Activated T-helper 1 cell treated with anti-CD3 and anti-CD28 coated beads, Interleukin-2, amount 50 U/mL, for 16 hours (primary cell): ENCODE results near the gene CD58.
A peak's percentile ranks its signal among the peaks of the same experiment; 100 is the strongest.

Source experiments
- DNase-seq, 2 donors: peaks; one replicate each; pipeline ENCODE4 v3.0.0-alpha.2; 2020; ENCODE audit warnings: low read depth in 1 of 2, low spot score in 1 of 2

CD58 gene

GRCh38 chr1:116494353-116494692 is 76.5 kb downstream of the CD58 start:
- DNase-seq, result no peak

DNA sequence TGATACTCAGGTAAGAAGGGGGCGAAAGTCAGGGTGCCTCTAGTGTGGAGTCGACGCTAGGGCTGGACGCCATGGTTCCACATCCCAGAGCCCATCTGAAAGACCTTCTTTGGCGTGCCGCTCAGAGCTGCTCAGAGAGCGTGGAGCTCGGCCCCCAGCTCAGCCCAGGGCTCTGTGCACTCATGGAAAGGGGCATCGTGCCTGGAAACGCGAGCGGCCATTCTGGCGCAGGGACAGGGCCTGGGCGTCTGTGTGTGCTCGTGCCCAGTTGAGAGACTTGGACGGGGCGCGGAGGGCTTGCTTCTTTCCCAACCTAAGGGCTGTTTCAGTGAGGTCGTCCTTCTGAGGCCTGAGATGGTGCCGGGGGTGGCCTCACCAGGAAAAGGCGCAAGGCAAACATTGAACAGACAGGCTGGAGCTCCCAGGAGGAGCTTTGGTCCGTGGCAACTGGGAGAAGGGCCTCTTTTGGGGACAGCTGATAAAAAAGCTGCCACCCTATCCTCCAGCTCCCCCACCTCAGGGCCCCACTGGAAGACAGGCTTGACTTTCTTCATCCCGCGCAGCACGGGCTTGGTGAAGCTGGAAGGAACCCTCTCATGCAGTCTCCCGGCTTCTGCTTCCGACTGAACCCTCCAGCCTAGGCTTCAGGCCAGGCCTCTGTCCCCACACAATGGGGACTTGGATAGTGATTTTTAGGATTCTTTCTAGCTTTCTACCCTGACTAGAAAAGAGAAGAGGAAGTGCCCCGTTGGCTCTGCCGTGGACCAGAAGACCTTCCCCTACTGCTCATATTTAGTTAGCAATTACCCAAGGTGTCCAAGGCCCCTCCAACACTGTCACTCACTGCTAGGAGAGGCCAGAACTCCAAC is 77.1 kb downstream of the CD58 start:
- DNase-seq, result no peak

DNA sequence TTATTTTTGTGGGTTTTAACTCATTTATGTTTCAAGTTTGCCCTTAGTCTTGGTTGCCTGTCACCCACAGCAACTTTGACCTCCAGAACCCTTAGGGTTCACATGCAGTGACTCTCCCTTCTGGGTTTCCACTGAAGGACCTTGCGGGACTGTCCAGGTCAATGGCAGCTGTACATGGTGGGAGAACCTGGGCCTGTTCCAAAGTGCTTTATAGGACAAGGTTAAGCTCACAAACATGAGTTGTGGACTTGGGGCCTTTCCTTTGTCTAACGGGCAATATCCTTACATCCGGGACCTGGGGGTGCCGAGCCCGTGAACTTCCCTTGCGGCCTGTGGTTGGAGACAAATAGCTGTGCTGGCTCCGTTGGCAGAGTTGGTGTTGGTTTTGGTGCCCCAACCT is 77.8 kb downstream of the CD58 start:
- DNase-seq, result no peak

GRCh38 chr1:116492358-116492811 is 78.4 kb downstream of the CD58 start:
- no peak for DNase-seq

GRCh38 chr1:116491700-116492357 is 79.0 kb downstream of the CD58 start:
- DNase-seq, result no peak

- DNase-seq, result no peak
These were observed 80.2 kb downstream of the CD58 start for GRCh38 chr1:116490588-116490987.

DNA sequence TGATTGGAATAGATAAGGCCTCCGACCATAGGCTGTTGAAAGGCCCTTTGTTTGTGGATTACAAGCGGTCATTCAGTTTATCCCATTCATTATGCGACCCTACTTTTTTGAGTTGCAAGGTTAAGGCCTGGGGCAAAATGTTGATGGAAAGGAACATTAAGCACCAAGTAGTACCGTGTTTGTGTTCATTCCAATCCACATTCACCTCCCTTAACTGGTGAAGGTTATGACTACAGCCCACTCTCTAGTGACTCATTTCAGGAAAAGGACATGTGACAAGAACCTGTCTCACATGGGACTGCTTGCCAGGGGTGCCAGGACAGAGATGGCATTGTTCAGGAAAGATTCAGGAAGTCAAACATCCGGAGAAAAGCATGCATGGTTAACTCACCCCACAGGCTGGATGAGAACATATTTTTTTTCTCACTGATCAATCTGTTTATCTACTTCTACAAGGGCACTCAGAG is 81.6 kb downstream of the CD58 start:
- DNase-seq, result no peak

GRCh38 chr1:116488071-116488470 is 82.8 kb downstream of the CD58 start:
- DNase-seq, result no peak

DNA sequence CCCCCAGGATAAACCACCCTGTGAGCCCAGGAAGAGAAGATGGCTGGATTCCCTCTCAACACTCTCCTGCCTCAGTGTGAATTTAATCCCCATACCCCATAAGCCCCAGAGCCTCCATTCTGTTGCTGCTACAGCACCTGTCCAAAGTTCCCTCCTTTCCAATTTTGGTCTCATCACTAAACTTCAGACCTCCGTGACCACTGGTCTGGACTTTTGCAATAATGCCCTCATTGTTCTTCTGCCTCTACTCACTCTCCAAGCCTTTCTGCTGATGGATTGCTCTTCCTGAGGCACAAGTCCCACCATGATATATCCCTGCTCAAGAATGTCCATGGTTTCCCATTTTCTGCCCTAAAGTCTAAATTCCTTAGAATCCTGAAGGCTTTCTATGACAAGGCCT is 83.2 kb downstream of the CD58 start:
- no peak for DNase-seq

- no peak for DNase-seq
These were observed 83.8 kb downstream of the CD58 start for GRCh38 chr1:116487031-116487430.

DNA sequence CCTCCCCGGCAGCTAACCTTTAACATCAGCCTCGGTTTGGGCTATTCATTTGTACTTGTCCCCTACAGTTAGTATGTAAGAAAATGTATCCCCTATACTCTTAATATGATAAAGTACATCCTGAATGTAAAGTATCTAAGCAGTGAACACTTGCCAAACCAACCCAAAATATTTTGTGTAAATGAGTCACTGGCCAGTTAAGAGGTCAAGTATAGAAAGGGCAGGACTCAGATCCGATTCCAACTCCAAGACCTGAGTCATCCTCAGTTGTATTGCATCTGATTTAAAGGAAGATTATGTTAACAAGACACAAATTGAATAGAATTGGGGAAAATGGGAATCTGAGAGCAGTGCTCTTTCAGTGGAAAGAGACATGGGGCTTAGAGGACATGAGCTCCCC is 84.4 kb downstream of the CD58 start:
- DNase-seq, result no peak

GRCh38 chr1:116485976-116486375 is 84.8 kb downstream of the CD58 start:
- no peak for DNase-seq

- peak; percentile 70 to 83 for DNase-seq
These were observed 85.6 kb downstream of the CD58 start for GRCh38 chr1:116485071-116485735.

DNA sequence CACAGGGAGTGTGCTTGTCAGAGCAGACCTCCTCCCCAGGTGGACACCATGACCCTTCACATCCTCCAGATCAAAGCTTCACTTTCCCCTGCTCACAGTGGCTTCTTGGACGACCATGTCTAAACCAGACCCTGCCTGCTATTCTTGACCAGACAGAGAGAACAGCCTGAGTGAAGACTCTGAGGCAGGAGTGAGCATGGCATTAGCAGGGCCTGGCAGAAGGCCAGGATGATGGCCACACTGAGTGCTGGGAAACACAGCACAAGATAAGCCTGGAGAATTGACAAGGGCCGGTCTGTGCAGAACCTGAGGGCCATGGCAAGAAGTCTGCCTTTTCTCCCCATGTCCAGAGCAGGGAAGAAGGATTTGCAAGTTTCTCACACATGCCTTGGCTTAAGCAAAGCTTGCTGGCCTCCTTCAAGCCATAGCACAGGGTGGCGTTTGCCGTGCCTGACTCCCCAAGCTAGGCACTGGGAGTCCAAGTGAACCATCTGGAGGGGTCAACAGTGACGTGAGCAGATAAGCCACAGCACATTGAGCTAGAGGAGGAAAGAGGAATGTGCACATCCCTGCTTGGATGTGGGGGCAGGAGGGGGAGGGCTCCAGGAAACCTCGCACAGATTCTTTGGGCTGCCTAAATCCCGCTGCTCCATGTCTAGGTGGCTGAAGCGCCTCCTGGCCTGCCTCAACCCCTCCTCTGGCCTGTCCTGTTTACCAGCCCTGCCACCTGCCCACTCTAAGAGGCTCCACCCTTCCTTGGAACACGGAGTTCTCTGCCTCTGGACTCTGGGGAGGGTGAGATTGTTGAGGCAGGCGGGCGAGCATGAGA is 87.1 kb downstream of the CD58 start:
- no peak for DNase-seq

GRCh38 chr1:116482490-116482889 is 88.3 kb downstream of the CD58 start:
- no peak for DNase-seq

- DNase-seq, result no peak
These were observed 88.9 kb downstream of the CD58 start for GRCh38 chr1:116481934-116482333.

- DNase-seq, result no peak
These were observed 92.2 kb downstream of the CD58 start for GRCh38 chr1:116478621-116479020.

GRCh38 chr1:116477429-116477828 is 93.4 kb downstream of the CD58 start:
- no peak for DNase-seq

DNA sequence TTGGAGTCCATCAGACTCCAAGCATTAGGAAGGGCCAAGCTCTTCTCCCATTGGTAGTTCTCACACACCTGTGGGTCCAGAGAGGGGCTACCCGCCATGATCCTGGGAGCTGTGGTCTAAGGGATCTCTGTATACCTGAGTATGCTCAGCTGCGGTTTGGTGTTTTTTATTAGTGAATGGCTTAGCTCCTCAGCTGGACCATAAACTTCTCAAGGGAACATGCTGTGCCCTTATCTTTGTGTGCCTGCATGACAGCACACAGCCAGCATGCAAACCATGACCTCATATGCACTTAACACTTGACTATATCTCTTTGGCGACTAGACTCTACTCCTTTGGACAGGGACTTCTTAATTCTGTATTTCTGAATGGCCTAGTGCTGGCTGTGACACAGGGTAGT is 94.5 kb downstream of the CD58 start:
- no peak for DNase-seq

- no peak for DNase-seq
These were observed 95.0 kb downstream of the CD58 start for GRCh38 chr1:116475850-116476218.
